Measurements from ENCODE around the gene FGD6.

The FGD6 gene

DNA sequence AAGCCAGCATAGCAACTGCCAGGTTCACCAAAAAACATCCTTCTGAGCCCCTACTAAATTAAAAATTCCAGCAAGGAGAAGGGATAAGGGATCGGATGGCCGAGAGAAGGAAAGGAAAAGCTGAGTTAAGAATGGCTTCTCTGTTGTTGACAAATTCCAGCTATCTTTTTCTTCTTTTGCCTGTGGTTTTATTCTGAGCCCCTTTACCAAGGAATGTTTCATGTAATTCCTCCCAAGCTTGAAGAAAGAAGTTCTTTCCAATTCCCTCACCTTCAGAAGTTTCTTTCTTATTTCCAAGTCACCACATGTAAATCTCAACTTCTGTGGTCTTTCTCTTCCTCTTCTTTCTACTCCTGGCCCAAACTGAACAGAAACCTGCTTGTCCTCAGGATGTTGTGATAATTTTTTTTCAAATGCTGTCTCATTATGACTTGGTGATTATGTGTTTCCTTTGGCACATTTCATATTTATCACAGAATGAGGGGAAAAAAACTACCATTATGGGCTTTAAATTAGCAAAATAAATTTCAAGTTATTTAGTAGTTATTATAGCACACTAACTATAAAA lies 40.0 kb downstream of the FGD6 start:
- no peak overlapping the region for H3K4me3 ChIP-seq (ENCODE audit: low read depth, low read length)
- no peak for DNase-seq (ENCODE audit: low read depth)
- in situ Hi-C loops (cut with HindIII; ENCODE audit: low sequenced_read_pairs) = no loop called here
- TF ChIP-seq, protein P1, sequence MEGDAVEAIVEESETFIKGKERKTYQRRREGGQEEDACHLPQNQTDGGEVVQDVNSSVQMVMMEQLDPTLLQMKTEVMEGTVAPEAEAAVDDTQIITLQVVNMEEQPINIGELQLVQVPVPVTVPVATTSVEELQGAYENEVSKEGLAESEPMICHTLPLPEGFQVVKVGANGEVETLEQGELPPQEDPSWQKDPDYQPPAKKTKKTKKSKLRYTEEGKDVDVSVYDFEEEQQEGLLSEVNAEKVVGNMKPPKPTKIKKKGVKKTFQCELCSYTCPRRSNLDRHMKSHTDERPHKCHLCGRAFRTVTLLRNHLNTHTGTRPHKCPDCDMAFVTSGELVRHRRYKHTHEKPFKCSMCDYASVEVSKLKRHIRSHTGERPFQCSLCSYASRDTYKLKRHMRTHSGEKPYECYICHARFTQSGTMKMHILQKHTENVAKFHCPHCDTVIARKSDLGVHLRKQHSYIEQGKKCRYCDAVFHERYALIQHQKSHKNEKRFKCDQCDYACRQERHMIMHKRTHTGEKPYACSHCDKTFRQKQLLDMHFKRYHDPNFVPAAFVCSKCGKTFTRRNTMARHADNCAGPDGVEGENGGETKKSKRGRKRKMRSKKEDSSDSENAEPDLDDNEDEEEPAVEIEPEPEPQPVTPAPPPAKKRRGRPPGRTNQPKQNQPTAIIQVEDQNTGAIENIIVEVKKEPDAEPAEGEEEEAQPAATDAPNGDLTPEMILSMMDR (IDR thresholded peaks at IDR 0.05; ENCODE audit: low read depth, low read length, missing control alignments) = no peak

DNA sequence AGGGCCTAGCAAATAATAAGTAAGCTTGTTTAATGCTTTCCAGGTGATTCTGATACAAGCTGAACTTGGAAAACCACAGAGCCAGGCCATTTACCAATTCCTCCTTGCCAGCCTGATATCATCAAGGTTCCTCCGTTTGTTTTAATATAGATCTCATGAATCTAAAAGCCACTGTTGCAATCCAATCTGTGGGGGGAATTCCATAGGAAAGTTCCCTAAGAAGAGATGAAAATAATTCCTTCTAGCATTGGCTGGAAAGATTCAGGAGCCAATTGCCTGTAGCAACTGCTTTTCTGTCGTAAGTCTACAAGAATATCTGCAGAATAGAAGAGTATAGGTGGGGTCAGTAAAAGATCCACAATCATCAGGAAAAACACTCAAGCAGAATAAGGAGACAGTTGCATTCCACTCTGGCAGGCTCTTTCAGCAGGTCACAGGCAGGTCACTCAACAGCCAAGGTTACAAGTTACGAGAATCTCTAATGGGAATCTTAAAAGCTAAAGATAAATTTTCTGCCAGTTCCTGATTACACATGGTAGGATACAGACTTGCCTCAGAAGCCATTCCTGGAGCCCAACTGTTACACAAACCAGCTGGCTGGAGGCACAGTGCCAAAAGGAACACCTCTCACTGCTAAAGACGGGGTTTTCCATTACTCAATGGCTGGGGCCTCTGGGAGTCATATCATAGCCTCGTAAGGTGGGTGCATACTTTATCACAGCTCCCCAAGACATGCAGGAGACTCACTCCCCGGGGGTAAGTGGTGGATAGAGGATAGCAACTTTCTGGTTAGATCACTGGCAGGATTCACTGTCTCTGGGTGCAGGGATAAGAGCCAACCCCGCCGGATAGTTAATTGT lies 43.6 kb downstream of the FGD6 start:
- no peak overlapping the region for H3K4me3 ChIP-seq (ENCODE audit: low read depth, low read length)
- DNase-seq (ENCODE audit: low read depth) = peak; percentile 41
- TF ChIP-seq, protein P1 (IDR thresholded peaks at IDR 0.05; ENCODE audit: low read depth, low read length, missing control alignments) = no peak
- in situ Hi-C loops (cut with HindIII; ENCODE audit: low sequenced_read_pairs) = no loop called here

DNA sequence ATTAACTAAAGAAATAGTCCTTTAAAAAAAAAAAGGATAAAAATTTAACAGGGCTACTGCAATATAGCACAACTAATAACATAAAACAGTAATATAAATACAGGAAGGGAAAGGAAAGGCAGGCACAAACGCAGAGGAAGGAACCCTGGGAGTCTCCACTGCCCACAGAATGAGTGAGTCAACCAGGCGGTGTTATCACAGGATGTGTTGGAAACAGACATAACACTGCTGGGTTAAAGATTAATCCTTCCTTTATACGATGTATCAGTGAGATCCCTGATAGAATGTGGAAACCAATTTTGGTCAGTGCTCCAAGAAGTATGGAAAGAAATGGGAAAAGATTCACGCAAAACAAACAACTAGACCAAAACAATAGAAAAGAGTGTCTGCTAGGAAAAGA lies 47.9 kb downstream of the FGD6 start:
- DNase-seq (ENCODE audit: low read depth) = peak; percentile 51
- H3K4me3 ChIP-seq (ENCODE audit: low read depth, low read length) = no peak overlapping the region
- in situ Hi-C loops (cut with HindIII; ENCODE audit: low sequenced_read_pairs) = no loop called here
- TF ChIP-seq, protein P1 (IDR thresholded peaks at IDR 0.05; ENCODE audit: low read depth, low read length, missing control alignments) = no peak

DNA sequence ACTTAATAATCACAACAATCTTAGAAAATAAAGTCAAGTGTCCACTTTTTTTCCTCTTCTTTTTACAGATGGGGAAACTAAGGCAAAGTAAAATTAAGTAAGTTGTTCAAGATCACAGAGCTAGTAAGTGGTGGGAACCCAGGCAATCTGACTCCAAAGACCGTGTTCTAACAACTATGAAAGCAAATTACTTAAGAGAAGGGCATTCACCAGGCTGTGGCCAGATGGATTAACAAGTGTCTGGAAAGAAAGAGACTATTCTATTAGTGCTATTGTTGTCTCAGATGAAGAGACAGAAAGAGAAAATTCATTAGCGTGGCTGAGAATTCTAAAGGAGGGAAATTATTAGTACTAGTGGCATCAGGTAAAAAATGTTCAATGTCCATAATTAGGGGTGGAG lies 48.5 kb downstream of the FGD6 start:
- no peak overlapping the region for H3K4me3 ChIP-seq (ENCODE audit: low read depth, low read length)
- in situ Hi-C loops (cut with HindIII; ENCODE audit: low sequenced_read_pairs) = no loop called here
- no peak for DNase-seq (ENCODE audit: low read depth)
- TF ChIP-seq, protein P1 (IDR thresholded peaks at IDR 0.05; ENCODE audit: low read depth, low read length, missing control alignments) = no peak

DNA sequence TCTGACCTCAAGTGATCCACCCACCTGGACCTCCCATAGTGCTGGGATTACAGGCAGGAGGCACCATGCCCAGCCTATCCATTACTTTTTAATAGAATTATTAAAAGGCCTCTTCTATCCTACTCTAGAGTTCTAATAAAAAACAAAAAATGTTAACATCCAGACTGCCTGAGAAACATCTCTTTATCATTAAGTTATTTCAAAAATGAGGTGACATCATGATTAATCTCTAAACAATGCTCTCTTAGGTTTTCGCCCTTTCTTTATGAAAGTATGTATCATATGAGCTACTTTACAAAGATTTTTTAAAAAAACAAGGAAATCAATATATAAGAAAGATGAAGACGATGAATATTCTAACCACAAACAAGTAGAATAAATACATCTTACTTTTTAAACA lies 52.6 kb downstream of the FGD6 start:
- TF ChIP-seq, protein P1 (IDR thresholded peaks at IDR 0.05; ENCODE audit: low read depth, low read length, missing control alignments) = no peak
- H3K4me3 ChIP-seq (ENCODE audit: low read depth, low read length) = no peak overlapping the region
- no peak for DNase-seq (ENCODE audit: low read depth)
- in situ Hi-C loops (cut with HindIII; ENCODE audit: low sequenced_read_pairs) = no loop called here

DNA sequence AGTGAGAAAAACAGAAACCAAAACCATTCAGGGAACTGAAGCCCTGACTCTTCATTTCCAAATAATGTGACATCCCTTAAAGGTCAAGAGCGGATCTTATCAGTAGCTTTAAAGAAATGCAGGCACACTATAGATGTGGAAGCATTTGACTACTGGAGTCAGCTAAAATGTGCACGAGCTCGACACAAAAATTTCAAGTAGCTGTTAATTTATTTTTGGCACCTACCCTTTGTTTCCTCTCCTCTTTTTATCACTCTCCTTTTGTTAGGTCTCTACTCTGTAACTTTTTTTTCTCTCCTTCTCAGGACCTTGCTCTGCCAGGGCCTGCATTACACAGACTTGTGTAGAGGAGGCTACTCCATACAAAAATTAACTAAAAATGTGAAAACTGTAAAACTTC lies 58.3 kb downstream of the FGD6 start:
- in situ Hi-C loops (cut with HindIII; ENCODE audit: low sequenced_read_pairs) = no loop called here
- TF ChIP-seq, protein P1 (IDR thresholded peaks at IDR 0.05; ENCODE audit: low read depth, low read length, missing control alignments) = no peak
- DNase-seq (ENCODE audit: low read depth) = no peak
- H3K4me3 ChIP-seq (ENCODE audit: low read depth, low read length) = no peak overlapping the region
